Esophagus muscularis mucosa (tissue), 4 donors: ENCODE results near the gene STUM. TPM values are rescaled to one million over a fixed set of nuclear protein-coding genes. Genes with fewer than 3 reads are reported as not detected.
A peak's percentile ranks its signal among the peaks of the same experiment; 100 is the strongest.

ENCODE experiments used
- DNase-seq: peaks from one replicate; pipeline ENCODE4 v3.0.0-alpha.2; 2017; ENCODE audit errors: extremely low spot score
- H3K27ac ChIP-seq, 4 donors: fragments of 200-600 bp; sonication (generic); replicated peaks in 1 of 4; 1 replicate in 3 of 4; 2 replicates in 1 of 4; pipeline ENCODE4 v1.5.1; 2016 to 2019; ENCODE audit warnings: mild to moderate bottlenecking in 1 of 4
- H3K27me3 ChIP-seq, 4 donors: fragments of 200-600 bp; sonication (generic); one replicate each; pipeline versions ENCODE4 v1.5.1 to v1.6.0; 2016 to 2019
- H3K36me3 ChIP-seq, 4 donors: fragments of 200-600 bp; sonication (generic); one replicate each; pipeline ENCODE4 v1.5.1; 2016 to 2019
- H3K4me1 ChIP-seq, 4 donors: fragments of 200-600 bp; sonication (generic); one replicate each; pipeline ENCODE4 v1.5.1; 2016 to 2019
- H3K4me3 ChIP-seq, 4 donors: fragments of 200-600 bp; sonication (generic); 1 replicate in 2 of 4; 2 replicates in 2 of 4; pipeline ENCODE4 v1.5.1; 2016 to 2019; ENCODE audit warnings: mild to moderate bottlenecking in 4 of 4, moderate library complexity in 1 of 4
- H3K9me3 ChIP-seq, 4 donors: fragments of 200-600 bp; sonication (generic); 1 replicate in 3 of 4; 2 replicates in 1 of 4; pipeline ENCODE4 v1.5.1; 2016 to 2019
- CTCF ChIP-seq, 3 experiments: fragments of 200-600 bp in 2 of 3; fragments of 450-650 bp in 1 of 3; sonication (generic) in 2 of 3; IDR thresholded peaks; one replicate each; pipeline ENCODE4 v1.5.1; 2017 to 2019; ENCODE audit warnings: antibody characterized with exemption in 3 of 3, mild to moderate bottlenecking in 2 of 3, moderate library complexity in 1 of 3
- EP300 ChIP-seq: sonication (generic); formaldehyde crosslinking; IDR thresholded peaks from one replicate; pipeline ENCODE4 v1.6.1; 2017; ENCODE audit warnings: antibody characterized with exemption
- POLR2A ChIP-seq: fragments of 450-650 bp; IDR thresholded peaks from one replicate; pipeline ENCODE4 v1.6.1; 2017; ENCODE audit warnings: antibody characterized with exemption, moderate library complexity, mild to moderate bottlenecking, low read depth
- POLR2AphosphoS5 ChIP-seq, 2 donors: sonication (generic); formaldehyde crosslinking; IDR thresholded peaks; one replicate each; pipeline ENCODE4 v1.6.1; 2017; ENCODE audit warnings: antibody characterized with exemption in 2 of 2
- WGBS: methylation state at CpG from one replicate; pipeline ENCODE4 v1.1.5; 2018; 5-methylcytosine and 5-hydroxymethylcytosine counted together
- intact Hi-C: fragments of 100-400 bp; cut with DNase I; formaldehyde crosslinking; loops from one replicate; pipeline ENCODE4 v1.15.1; 2023
- total RNA-seq, 4 donors: library from RNA; depleted of rRNA; stranded (reverse); fragments of >200 nt; gene quantifications; one replicate each; pipeline versions ENCODE4 v1.1.0 to v1.2.1, GENCODE V29; 2016

Gene STUM
- total RNA-seq, 4 donors from 2014 or later, result 3.1 to 7.6 (median 6.3) TPM

GRCh38 chr1:226568077-226568831 lies 19.7 kb downstream of the STUM start:
- Histone ChIP-seq H3K27me3 (no peaks in the 10 kb centered on the region), H3K9me3 (no peaks in the 10 kb centered on the region), H3K27ac (peak overlapping the region; percentile 77 to 81 (median 78)), H3K4me3 (peak overlapping the region in 1 of 4 donors; percentile 10), H3K36me3 (no peaks in the 10 kb centered on the region), H3K4me1 (peaks cover 16 to 80% (median 62%) of the 10 kb centered on the region in 4 donors)
- no peak for TF ChIP-seq POLR2A
- no peak for TF ChIP-seq EP300
- TF ChIP-seq POLR2AphosphoS5 (IDR thresholded peaks at IDR 0.05), result peak in 1 of 2 donors; percentile 17
- peak; percentile 30 to 41 (median 32) for TF ChIP-seq CTCF (IDR thresholded peaks at IDR 0.05)
- WGBS, result 27% methylated on average over 10 of the region's 13 CpGs
- intact Hi-C loops, result no loop called here
- DNase-seq, result no peak

GRCh38 chr1:226568975-226569741 lies 20.6 kb downstream of the STUM start:
- TF ChIP-seq EP300 (no peak), POLR2AphosphoS5 (IDR thresholded peaks at IDR 0.05) (no peak), CTCF (IDR thresholded peaks at IDR 0.05) (no peak), POLR2A (no peak)
- no peaks in the 10 kb centered on the region for H3K36me3 ChIP-seq
- DNase-seq, result no peak
- peak overlapping the region; percentile 77 to 81 (median 78) for H3K27ac ChIP-seq
- no peaks in the 10 kb centered on the region for H3K27me3 ChIP-seq
- intact Hi-C loops, result no loop called here
- H3K9me3 ChIP-seq, result no peaks in the 10 kb centered on the region
- whole genome bisulfite sequencing, result 79% methylated on average over 5 of the region's 6 CpGs
- peaks cover 12 to 71% (median 53%) of the 10 kb centered on the region in 4 donors for H3K4me1 ChIP-seq
- H3K4me3 ChIP-seq, result no peak overlapping the region

GRCh38 chr1:226569879-226570547 lies 21.4 kb downstream of the STUM start:
- WGBS, result 38% methylated on average over 4 of the region's 4 CpGs
- Histone ChIP-seq H3K27ac (peak overlapping the region; percentile 77 to 81 (median 78)), H3K9me3 (no peaks in the 10 kb centered on the region), H3K4me1 (peaks cover 13 to 71% (median 55%) of the 10 kb centered on the region in 4 donors), H3K4me3 (no peak overlapping the region), H3K36me3 (no peaks in the 10 kb centered on the region), H3K27me3 (no peaks in the 10 kb centered on the region)
- intact Hi-C loops, result no loop called here
- TF ChIP-seq CTCF (IDR thresholded peaks at IDR 0.05), result peak in 1 of 3 experiments; percentile 27
- no peak for TF ChIP-seq POLR2A
- TF ChIP-seq POLR2AphosphoS5 (IDR thresholded peaks at IDR 0.05), result no peak
- no peak for DNase-seq

GRCh38 chr1:226571893-226572292 lies 23.3 kb downstream of the STUM start:
- WGBS, result 72% methylated on average over 6 of the region's 6 CpGs

More at GRCh38 chr1:226571893-226572292, 23.3 kb downstream of the STUM start:
- H3K27ac ChIP-seq, result peak overlapping the region in 2 of 4 donors; percentile 11 to 48
- no peaks in the 10 kb centered on the region for H3K27me3 ChIP-seq
- no peak for DNase-seq
- no peaks in the 10 kb centered on the region for H3K9me3 ChIP-seq
- no peak overlapping the region for H3K4me3 ChIP-seq
- intact Hi-C loops, result no loop called here
- peaks cover 17 to 74% (median 67%) of the 10 kb centered on the region in 4 donors for H3K4me1 ChIP-seq
- H3K36me3 ChIP-seq, result no peaks in the 10 kb centered on the region
- no peak for TF ChIP-seq POLR2AphosphoS5 (IDR thresholded peaks at IDR 0.05)
- TF ChIP-seq POLR2A, result no peak
- TF ChIP-seq CTCF (IDR thresholded peaks at IDR 0.05), result no peak
- no peak for TF ChIP-seq EP300
